ENCODE data around the gene RUNX3.

- TF ChIP-seq HOXA7 (CRISPR knock-in tag; IDR thresholded peaks at IDR 0.05; ENCODE audit: borderline replicate concordance), result no peak
- TF ChIP-seq ZSCAN4 (tag by site-specific recombination; IDR thresholded peaks at IDR 0.05), result no peak
- TF ChIP-seq ZNF510 (tag by site-specific recombination; IDR thresholded peaks at IDR 0.05; ENCODE audit: insufficient replicate concordance), result no peak
- TF ChIP-seq CTCF (tag by site-specific recombination; IDR thresholded peaks at IDR 0.05), result no peak
- no peak for TF ChIP-seq ZNF302 (tag by site-specific recombination; IDR thresholded peaks at IDR 0.05; ENCODE audit: low read depth)
- TF ChIP-seq GLIS2 (tag by site-specific recombination; IDR thresholded peaks at IDR 0.05), result no peak
Measured at GRCh38 chr1:24881034-24881433, 49.0 kb downstream of the RUNX3 start.

Measured in HEK293 (cell line).